ENCODE results near the gene GZMA.

- TF ChIP-seq CTCF (IDR thresholded peaks at IDR 0.05): no peak
- TF ChIP-seq ZFX (IDR thresholded peaks at IDR 0.05; ENCODE audit: borderline replicate concordance): no peak
These were observed 39.7 kb downstream of the GZMA start for GRCh38 chr5:55141945-55142690.

All from 22Rv1 (cell line).